Measurements from ENCODE around the gene OXCT1. TPM values are rescaled to one million over a fixed set of nuclear protein-coding genes. Genes with fewer than 3 reads are reported as not detected.

OXCT1 gene
- total and polyA plus RNA-seq, 2 experiments from 2014 or later: 16.1 to 20.5 TPM

- in situ Hi-C loops (cut with MboI): no loop called here
- peaks cover 42% of the 10 kb centered on the region for H3K4me1 ChIP-seq (ENCODE audit: insufficient read depth)
- peaks cover 35% of the 10 kb centered on the region for H3K79me2 ChIP-seq (ENCODE audit: insufficient read depth)
- peak within 1 kb of the TSS; percentile 96 for H3K9ac ChIP-seq
- H3K9me2 ChIP-seq (ENCODE audit: insufficient read depth): no peaks in the 10 kb centered on the region; the same call in 1 of the 2 replicates
- peaks cover 23% of the 10 kb centered on the region for H3F3A ChIP-seq (ENCODE audit: insufficient read depth)
- no peaks in the 10 kb centered on the region for H3K27me3 ChIP-seq (replicated peaks; ENCODE audit: insufficient read depth)
- H3K27ac ChIP-seq: peak within 1 kb of the TSS; percentile 79
- DNase-seq: peak; percentile 100
- no peaks in the 10 kb centered on the region for H3K9me3 ChIP-seq (ENCODE audit: low read depth)
- no peaks in the 10 kb centered on the region; the same call in 1 of the 2 replicates for H4K20me1 ChIP-seq (ENCODE audit: insufficient read depth)
- peak within 1 kb of the TSS; percentile 96 for H3K4me2 ChIP-seq (ENCODE audit: unreplicated experiment)
- peak within 1 kb of the TSS; percentile 95 for H2AFZ ChIP-seq
- peak within 1 kb of the TSS; percentile 95 for H3K4me3 ChIP-seq
- H3K36me3 ChIP-seq (ENCODE audit: low read depth): peaks cover 14% of the 10 kb centered on the region
- WGBS, 2 experiments (ENCODE audit: low coverage in 1 of 2, low lambda C conversion rate in 2 of 2, missing lambda C conversion rate in 2 of 2): 1% methylated on average over 51 to 55 of the region's 55 CpGs
- no peak for TF ChIP-seq EZH2 (IDR thresholded peaks at IDR 0.05; ENCODE audit: insufficient read depth, poor library complexity, severe bottlenecking)
- no peak for TF ChIP-seq EZH2phosphoT487 (IDR thresholded peaks at IDR 0.05; ENCODE audit: insufficient read depth, low read depth)
These were observed 33.9 kb upstream of the OXCT1 start, which contains the start of gene RIMOC1 for GRCh38 chr5:41903892-41904799. TSS of gene RIMOC1 (plus strand) at chr5:41904344. CDS start at chr5:41904368, 24 bp downstream.

GRCh38 chr5:41903382-41903891 lies 33.2 kb upstream of the OXCT1 start:
- peak overlapping the region; percentile 93 for H3K4me2 ChIP-seq (ENCODE audit: unreplicated experiment)
- H3K27ac ChIP-seq: peak overlapping the region; percentile 58
- no peaks in the 10 kb centered on the region for H3K9me3 ChIP-seq (ENCODE audit: low read depth)
- H3K9ac ChIP-seq: peak overlapping the region; percentile 63
- no peaks in the 10 kb centered on the region for H4K20me1 ChIP-seq (ENCODE audit: insufficient read depth)
- 41 to 44% methylated on average over 8 of the region's 8 CpGs for WGBS, 2 experiments (ENCODE audit: low coverage in 1 of 2, low lambda C conversion rate in 2 of 2, missing lambda C conversion rate in 2 of 2)
- peak overlapping the region; percentile 95 for H2AFZ ChIP-seq
- DNase-seq: no peak
- peaks cover 35% of the 10 kb centered on the region for H3K79me2 ChIP-seq (ENCODE audit: insufficient read depth)
- in situ Hi-C loops (cut with MboI): no loop called here
- H3K4me3 ChIP-seq: peak overlapping the region; percentile 81
- H3F3A ChIP-seq (ENCODE audit: insufficient read depth): peaks cover 16% of the 10 kb centered on the region
- H3K27me3 ChIP-seq (replicated peaks; ENCODE audit: insufficient read depth): no peaks in the 10 kb centered on the region
- TF ChIP-seq EZH2phosphoT487 (IDR thresholded peaks at IDR 0.05; ENCODE audit: insufficient read depth, low read depth) (no peak), EZH2 (IDR thresholded peaks at IDR 0.05; ENCODE audit: insufficient read depth, poor library complexity, severe bottlenecking) (no peak)
- no peaks in the 10 kb centered on the region; the same call in 1 of the 2 replicates for H3K9me2 ChIP-seq (ENCODE audit: insufficient read depth)
- peaks cover 10% of the 10 kb centered on the region; the same call in 1 of the 2 replicates for H3K36me3 ChIP-seq (ENCODE audit: low read depth)
- H3K4me1 ChIP-seq (ENCODE audit: insufficient read depth): peaks cover 35% of the 10 kb centered on the region

- no peak for DNase-seq
- 27 to 32% methylated on average over 2 of the region's 2 CpGs for WGBS, 2 experiments (ENCODE audit: low coverage in 1 of 2, low lambda C conversion rate in 2 of 2, missing lambda C conversion rate in 2 of 2)
- H3K9me2 ChIP-seq (ENCODE audit: insufficient read depth): no peaks in the 10 kb centered on the region
- H3K79me2 ChIP-seq (ENCODE audit: insufficient read depth): no peaks in the 10 kb centered on the region
- H3K27me3 ChIP-seq (replicated peaks; ENCODE audit: insufficient read depth): peaks cover 6% of the 10 kb centered on the region
- no peaks in the 10 kb centered on the region for H3K9me3 ChIP-seq (ENCODE audit: low read depth)
- no peak overlapping the region for H3K9ac ChIP-seq
- TF ChIP-seq EZH2 (IDR thresholded peaks at IDR 0.05; ENCODE audit: insufficient read depth, poor library complexity, severe bottlenecking) (no peak), EZH2phosphoT487 (IDR thresholded peaks at IDR 0.05; ENCODE audit: insufficient read depth, low read depth) (no peak)
- H3F3A ChIP-seq (ENCODE audit: insufficient read depth): no peaks in the 10 kb centered on the region
- H3K27ac ChIP-seq: no peak overlapping the region
- H4K20me1 ChIP-seq (ENCODE audit: insufficient read depth): no peaks in the 10 kb centered on the region
- in situ Hi-C loops (cut with MboI): no loop called here
- no peaks in the 10 kb centered on the region for H3K4me1 ChIP-seq (ENCODE audit: insufficient read depth)
- H3K4me2 ChIP-seq (ENCODE audit: unreplicated experiment): no peak overlapping the region
- H2AFZ ChIP-seq: no peak overlapping the region
- no peaks in the 10 kb centered on the region for H3K36me3 ChIP-seq (ENCODE audit: low read depth)
- H3K4me3 ChIP-seq: no peak overlapping the region
These were observed 26.0 kb upstream of the OXCT1 start for GRCh38 chr5:41896230-41896629.

- Histone ChIP-seq H3K9me2 (ENCODE audit: insufficient read depth) (no peaks in the 10 kb centered on the region), H3K4me1 (ENCODE audit: insufficient read depth) (no peaks in the 10 kb centered on the region), H3K4me2 (ENCODE audit: unreplicated experiment) (no peak overlapping the region), H3K27me3 (replicated peaks; ENCODE audit: insufficient read depth) (peaks cover 6% of the 10 kb centered on the region), H3K79me2 (ENCODE audit: insufficient read depth) (no peaks in the 10 kb centered on the region), H3K27ac (no peak overlapping the region), H3F3A (ENCODE audit: insufficient read depth) (no peaks in the 10 kb centered on the region), H3K4me3 (no peak overlapping the region), H3K9me3 (ENCODE audit: low read depth) (no peaks in the 10 kb centered on the region), H3K9ac (no peak overlapping the region), H4K20me1 (ENCODE audit: insufficient read depth) (no peaks in the 10 kb centered on the region), H3K36me3 (ENCODE audit: low read depth) (no peaks in the 10 kb centered on the region), H2AFZ (no peak overlapping the region)
- TF ChIP-seq EZH2phosphoT487 (IDR thresholded peaks at IDR 0.05; ENCODE audit: insufficient read depth, low read depth): no peak
- no peak for TF ChIP-seq EZH2 (IDR thresholded peaks at IDR 0.05; ENCODE audit: insufficient read depth, poor library complexity, severe bottlenecking)
- DNase-seq: no peak
- 48 to 50% methylated on average over 3 of the region's 3 CpGs for WGBS, 2 experiments (ENCODE audit: low coverage in 1 of 2, low lambda C conversion rate in 2 of 2, missing lambda C conversion rate in 2 of 2)
- in situ Hi-C loops (cut with MboI): no loop called here
These were observed 23.0 kb upstream of the OXCT1 start for GRCh38 chr5:41893074-41893851.

All from GM23248 (cell line).